HFF-Myc (cell line): ENCODE data around the gene PIGQ.

ENCODE experiments used
- DNase-seq: peaks from one replicate; pipeline ENCODE4 v3.0.0-alpha.2; 2011; ENCODE audit warnings: low read depth; ENCODE audit errors: extremely low read depth
- H3K4me3 ChIP-seq: replicated peaks from 2 replicates; pipeline ENCODE4 v1.5.1; 2011; ENCODE audit warnings: low read depth, mild to moderate bottlenecking, control low read depth, low read length
- TF ChIP-seq, protein P1 (sequence below): IDR thresholded peaks from 2 replicates; pipeline ENCODE4 v1.5.1; 2012; ENCODE audit warnings: mild to moderate bottlenecking, low read depth, low read length, control low read depth; ENCODE audit errors: missing control alignments

The PIGQ gene

DNA sequence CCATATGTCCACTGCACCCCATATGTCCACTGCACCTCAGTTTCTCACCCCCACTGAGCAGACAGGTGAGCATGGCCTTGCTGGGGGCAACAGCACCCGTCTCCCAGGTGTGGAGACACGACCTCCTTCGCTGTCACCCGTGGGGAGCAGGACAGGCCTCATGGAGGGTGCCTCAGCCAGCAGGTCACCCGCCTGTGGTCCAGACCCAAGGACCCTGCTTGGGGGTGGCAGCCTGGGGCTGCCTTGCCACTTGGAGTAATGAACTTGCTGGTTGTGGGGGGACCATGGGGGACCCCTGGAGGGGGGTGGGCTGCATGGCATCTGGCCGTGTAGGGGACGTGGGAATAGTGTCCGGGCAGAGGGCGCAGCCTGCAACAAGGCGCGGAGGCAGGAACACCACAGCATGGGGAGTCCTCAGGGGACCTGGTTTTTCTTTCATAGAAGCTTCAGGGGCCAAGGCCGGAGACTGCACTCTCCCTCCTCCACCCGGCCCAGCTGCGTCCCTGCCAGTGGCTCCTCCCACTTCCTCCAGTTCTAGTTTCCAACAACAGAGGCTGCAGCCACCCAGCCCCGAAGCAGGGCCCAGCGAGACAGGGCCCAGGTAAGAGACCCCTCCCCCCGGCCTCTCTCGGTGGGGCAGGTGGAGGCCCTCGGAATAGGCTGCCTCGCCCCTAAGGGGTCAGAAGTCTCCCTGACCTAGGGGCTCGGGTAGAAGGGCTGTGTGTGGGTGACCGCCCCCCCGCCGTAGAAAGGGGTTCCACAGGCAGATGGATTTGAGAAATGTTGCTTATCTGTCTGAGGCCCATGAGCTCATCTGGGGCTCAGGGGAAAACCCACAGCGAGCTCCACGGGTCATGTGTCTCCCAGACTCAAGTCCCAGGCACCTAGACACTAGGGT, 3.0 kb upstream of the PIGQ start, which contains the start of gene NHLRC4:
NHLRC4 (plus strand) TSS at position 531 of the 898 bp plus-strand sequence. CDS start 1,043 bp downstream, outside the sequence.
- TF ChIP-seq, protein P1, sequence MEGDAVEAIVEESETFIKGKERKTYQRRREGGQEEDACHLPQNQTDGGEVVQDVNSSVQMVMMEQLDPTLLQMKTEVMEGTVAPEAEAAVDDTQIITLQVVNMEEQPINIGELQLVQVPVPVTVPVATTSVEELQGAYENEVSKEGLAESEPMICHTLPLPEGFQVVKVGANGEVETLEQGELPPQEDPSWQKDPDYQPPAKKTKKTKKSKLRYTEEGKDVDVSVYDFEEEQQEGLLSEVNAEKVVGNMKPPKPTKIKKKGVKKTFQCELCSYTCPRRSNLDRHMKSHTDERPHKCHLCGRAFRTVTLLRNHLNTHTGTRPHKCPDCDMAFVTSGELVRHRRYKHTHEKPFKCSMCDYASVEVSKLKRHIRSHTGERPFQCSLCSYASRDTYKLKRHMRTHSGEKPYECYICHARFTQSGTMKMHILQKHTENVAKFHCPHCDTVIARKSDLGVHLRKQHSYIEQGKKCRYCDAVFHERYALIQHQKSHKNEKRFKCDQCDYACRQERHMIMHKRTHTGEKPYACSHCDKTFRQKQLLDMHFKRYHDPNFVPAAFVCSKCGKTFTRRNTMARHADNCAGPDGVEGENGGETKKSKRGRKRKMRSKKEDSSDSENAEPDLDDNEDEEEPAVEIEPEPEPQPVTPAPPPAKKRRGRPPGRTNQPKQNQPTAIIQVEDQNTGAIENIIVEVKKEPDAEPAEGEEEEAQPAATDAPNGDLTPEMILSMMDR, result no peak
- H3K4me3 ChIP-seq, result no peak within 1 kb of the TSS
- DNase-seq, result no peak

DNA sequence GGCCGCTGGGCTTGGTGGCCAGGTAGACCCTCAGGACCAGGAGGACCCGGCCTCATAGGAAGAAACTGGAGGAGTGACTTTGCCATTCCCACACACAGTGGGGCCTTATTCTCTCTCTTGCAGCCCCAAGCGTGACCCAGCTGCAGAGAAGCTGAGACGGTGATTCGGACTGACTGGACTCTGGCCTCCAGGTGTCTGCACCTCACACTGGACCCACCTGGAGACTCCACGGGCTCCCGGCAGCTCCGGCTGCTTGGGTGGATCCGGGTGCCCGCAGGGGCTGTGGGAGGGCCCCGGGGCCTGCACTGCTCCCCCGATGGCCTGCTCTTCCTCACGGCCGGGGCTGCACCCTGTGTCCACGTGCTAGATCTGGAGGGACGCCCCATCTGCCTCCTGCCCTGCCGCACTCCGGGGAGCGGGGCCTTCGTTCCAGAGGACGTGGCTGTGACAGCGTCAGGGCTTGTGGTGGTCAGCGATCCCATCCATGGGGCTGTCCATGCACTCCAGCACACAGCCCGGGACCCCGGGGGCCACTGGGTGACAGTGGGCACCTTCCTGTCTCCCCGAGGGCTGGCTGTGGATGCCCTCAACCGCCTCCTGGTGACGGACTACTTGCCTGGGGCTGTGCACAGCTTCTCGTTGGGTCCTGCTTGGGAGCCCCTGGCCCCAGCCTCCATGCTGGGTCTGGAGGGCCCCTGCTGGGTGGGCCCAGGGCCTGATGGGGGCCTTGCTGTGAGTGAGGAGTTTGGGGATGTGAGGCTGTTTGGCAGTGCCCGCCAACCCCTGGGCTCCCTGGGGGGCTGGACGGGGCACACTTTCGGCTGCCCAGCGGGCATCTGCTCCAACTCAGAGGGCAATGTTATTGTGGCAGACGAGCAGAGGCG, 2.2 kb upstream of the PIGQ start:
- no peak for DNase-seq
- TF ChIP-seq, protein P1, result no peak
- no peak overlapping the region for H3K4me3 ChIP-seq

DNA sequence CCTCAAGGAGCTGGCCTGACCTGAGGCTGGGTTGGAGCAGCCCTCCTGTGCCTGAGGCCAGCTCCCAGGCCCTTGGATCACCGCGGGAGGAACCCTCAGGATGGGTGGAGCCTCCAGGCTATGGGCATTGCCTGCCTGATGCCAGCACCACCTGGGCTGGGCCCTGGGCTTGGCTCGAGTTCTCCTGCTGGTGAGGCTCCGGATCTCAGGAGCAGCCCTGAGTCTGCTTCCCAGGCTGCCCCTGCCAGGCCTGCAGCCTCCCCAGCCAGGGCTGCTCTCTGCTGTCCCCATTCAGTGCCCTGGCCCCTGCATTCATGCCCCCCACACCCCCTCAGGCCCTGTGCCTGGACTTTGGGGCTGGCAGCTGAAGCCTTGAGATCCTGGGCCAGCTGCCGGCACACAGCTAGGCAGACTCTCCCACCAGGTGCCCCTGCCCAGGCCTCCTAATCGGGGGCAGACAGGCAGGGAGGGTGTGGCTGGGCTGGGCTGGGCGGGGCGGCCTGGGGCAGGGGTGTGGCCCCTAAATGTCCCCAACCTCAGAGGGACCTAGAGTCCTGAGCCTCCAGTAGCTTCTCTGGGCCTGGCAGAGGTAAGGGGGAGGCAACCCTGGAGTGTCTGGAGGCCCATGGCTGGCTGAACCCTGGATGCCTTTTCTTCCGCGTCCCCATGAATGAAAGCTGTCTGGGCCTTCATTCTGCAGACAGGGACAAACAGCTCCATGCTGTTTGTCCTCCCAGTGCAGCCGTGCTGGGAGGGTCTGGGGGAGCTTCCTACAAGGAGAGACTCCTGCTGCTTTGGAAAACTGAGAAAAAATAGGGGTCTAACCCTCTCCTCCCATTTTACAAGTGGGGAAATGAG, 1.1 kb upstream of the PIGQ start:
- DNase-seq, result no peak
- TF ChIP-seq, protein P1, result no peak
- H3K4me3 ChIP-seq, result peak overlapping the region; percentile 83

DNA sequence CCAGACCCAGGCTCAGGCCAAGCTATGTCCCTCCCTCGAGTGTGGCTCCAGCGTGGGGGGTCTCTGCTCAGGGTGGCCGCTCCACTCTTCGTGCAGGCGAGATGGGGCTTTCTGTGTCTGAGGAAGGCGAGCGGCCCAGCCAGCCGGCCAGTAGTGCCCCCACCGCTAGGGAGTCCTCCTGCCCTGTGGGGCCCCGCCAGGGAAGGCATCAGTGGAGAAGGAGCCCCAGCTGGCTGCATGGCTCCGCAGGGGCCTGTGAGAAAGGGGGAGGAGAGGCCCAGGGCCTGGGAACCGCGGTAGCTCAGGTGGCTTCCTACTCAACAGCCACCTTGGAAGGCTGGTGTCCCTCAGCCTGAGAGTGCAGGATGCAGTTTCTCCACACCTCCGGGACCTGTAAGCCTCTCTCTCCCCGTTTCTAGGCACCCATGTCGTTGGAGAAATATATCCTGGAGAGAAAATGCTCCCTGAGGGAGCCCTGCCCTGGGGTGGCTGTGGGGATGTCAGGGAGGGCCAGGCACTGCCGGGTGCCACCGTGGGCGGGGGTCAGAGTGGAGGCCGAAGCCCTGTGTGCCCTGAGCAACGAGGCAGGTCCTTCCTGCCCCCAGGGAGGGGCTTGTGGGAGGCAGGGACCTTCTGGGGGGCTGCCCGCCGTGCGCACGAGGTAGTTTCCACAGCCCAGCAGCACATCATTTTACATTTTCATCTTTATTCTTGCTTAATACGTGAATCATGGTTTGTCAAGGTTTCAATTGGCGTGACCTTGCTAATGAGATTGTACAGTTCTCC, 3.3 kb downstream of the PIGQ start:
- H3K4me3 ChIP-seq, result no peak overlapping the region

DNA sequence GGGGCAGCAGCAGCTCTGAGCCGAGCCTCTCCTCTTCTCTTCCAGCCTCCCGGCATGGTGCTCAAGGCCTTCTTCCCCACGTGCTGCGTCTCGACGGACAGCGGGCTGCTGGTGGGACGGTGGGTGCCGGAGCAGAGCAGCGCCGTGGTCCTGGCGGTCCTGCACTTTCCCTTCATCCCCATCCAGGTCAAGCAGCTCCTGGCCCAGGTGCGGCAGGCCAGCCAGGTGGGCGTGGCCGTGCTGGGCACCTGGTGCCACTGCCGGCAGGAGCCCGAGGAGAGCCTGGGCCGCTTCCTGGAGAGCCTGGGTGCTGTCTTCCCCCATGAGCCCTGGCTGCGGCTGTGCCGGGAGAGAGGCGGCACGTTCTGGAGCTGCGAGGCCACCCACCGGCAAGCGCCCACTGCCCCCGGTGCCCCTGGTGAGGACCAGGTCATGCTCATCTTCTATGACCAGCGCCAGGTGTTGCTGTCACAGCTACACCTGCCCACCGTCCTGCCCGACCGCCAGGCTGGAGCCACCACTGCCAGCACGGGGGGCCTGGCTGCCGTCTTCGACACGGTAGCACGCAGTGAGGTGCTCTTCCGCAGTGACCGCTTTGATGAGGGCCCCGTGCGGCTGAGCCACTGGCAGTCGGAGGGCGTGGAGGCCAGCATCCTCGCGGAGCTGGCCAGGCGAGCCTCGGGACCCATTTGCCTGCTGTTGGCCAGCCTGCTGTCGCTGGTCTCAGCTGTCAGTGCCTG, 4.4 kb downstream of the PIGQ start:
- DNase-seq, result no peak
- H3K4me3 ChIP-seq, result no peak overlapping the region
- TF ChIP-seq, protein P1, result no peak

More for the DNA sequence above, 3.3 kb downstream of the PIGQ start:
- DNase-seq, result no peak
- TF ChIP-seq, protein P1, result no peak
